M059J (cell line): Measurements from ENCODE around the gene KIR2DL4. TPM values are rescaled to one million over a fixed set of nuclear protein-coding genes. Genes with fewer than 3 reads are reported as not detected.
"Not testable (repeated sequence)": the region's sequence is repeated elsewhere in the genome, so short reads cannot be mapped to it uniquely, and the experiment has no call there.

ENCODE experiments used
- DNase-seq: peaks from one replicate; pipeline ENCODE4 v3.0.0-alpha.2; 2012; ENCODE audit warnings: low read depth
- total RNA-seq: library from RNA; depleted of rRNA; stranded (reverse); fragments of >200 nt; shearing (Covaris generic); gene quantifications from 2 replicates; pipeline ENCODE4 v1.2.3, GENCODE V29; 2014; rRNA removed

Gene KIR2DL4
- total RNA-seq: not detected in 2 replicates

- no peak for DNase-seq
Observed at GRCh38 chr19:54803410-54803809, at the start of gene KIR2DL4. TSS of gene KIR2DL4 (plus strand) at chr19:54803610. CDS start at chr19:54803652, 42 bp downstream.

GRCh38 chr19:54756204-54757110 is 47.0 kb upstream of the KIR2DL4 start:
- not testable (repeated sequence) for DNase-seq

DNA sequence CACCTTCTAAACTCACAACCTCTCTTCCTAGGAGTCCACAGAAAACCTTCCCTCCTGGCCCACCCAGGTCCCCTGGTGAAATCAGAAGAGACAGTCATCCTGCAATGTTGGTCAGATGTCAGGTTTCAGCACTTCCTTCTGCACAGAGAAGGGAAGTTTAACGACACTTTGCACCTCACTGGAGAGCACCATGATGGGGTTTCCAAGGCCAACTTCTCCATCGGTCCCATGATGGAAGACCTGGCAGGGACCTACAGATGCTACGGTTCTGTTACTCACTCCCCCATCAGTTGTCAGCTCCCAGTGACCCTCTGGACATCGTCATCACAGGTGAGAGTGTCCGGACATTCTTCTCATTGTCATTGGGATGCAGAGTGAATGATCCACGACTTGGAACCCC is 44.8 kb upstream of the KIR2DL4 start:
- not testable (repeated sequence) for DNase-seq

GRCh38 chr19:54764219-54764618 is 39.2 kb upstream of the KIR2DL4 start:
- peak; percentile 30 for DNase-seq

DNA sequence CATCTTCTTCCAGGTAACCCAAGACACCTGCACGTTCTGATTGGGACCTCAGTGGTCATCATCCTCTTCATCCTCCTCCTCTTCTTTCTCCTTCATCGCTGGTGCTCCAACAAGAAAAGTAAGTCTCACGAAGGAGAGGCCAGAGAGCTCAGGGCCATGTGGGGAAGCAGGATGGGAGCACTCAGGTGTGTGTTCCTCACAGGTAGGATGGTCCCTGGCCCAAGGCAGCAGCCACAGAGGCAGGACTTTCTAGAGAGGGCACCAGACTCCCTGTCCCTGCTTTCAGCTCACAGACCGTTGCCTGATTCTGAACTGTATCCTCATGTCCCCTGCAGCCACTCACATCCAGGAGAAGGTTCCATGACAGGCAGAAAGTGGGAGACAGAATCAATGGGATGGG is 36.9 kb upstream of the KIR2DL4 start:
- not testable (repeated sequence) for DNase-seq

GRCh38 chr19:54769646-54770045 is 33.8 kb upstream of the KIR2DL4 start, which contains the start of gene KIR2DL1:
TSS of gene KIR2DL1 (plus strand) at chr19:54769793. CDS start at chr19:54769851, 58 bp downstream.
- not testable (repeated sequence) for DNase-seq

DNA sequence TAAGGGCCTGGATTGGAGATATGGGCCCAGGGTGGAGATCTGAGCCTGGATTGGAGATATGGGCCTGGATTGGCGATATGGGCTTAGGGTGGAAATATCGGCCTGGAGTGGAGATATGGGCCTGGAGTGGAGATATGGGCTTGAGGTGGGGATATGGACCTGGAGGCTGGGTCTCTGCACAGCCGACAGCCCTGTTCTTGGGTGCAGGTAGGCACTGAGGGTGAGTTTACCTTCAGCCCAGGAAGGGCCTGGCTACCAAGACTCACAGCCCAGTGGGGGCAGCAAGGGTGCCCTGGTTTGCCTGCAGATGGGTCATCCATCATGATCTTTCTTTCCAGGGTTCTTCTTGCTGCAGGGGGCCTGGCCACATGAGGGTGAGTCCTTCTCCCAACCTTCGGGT is 32.9 kb upstream of the KIR2DL4 start:
- DNase-seq: not testable (repeated sequence)

DNA sequence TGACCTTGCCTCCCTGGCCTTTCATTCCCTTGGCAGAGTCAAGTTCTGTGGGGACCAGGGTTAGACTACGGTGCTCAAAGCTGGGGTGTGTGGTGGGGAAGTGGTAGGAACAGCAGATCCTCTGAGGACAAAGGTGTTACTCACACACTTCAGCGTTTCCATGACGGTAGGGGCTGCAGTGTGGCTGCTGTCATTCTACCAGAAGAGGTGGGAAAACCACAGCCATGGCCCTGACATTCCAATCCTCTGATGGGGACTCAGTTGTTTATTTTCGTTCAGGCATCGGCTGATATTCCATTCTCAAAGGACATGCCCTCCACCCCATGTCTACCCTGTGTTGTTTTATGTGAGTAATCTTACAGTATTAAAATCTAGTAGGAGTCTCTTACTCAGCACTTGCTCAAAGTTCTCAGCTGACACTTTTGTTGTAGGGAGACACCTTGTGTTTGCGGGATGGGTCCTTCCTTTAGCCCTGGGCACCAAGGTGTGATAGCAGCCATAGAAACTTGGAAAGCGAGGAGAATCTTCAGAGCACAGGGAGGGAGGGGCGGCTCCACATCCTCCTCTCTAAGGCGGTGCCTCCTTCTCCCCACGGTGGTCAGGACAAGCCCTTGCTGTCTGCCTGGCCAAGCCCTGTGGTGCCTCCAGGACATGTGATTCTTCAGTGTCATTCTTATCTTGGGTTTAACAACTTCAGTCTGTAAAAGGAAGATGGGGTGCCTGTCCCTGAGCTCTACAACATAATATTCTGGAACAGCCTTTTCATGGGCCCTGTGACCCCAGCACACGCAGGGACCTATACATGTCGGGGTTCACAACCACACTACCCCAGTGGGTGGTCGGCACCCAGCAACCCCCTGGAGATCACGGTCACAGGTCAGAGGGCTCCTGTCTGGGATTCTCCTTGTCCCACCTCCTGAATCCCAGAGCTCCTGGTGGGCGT is 32.1 kb upstream of the KIR2DL4 start:
- DNase-seq: peak; percentile 90

- not testable (repeated sequence) for DNase-seq
Observed at GRCh38 chr19:54772666-54773065, 30.7 kb upstream of the KIR2DL4 start.

DNA sequence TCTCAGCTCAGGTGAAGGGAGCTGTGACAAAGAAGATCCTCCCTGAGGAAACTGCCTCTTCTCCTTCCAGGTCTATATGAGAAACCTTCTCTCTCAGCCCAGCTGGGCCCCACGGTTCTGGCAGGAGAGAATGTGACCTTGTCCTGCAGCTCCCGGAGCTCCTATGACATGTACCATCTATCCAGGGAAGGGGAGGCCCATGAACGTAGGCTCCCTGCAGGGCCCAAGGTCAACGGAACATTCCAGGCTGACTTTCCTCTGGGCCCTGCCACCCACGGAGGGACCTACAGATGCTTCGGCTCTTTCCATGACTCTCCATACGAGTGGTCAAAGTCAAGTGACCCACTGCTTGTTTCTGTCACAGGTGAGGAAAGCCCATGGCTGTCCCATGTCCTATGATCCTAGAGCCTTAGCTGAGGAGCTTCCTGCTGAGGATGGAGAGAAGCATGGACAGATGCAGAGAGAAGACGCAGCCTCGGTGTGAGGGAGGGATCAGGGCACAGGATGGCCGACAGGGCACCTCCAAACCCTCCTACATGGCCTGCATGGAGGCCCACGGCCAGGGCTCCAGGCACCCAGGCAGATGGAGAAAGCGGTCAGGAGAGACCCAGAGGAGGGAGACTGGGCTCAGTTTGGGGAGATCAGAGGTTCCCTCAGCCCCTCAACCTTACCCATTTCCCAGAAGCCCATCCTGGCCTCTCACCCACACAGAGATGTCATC is 28.2 kb upstream of the KIR2DL4 start:
- DNase-seq: not testable (repeated sequence)

- not testable (repeated sequence) for DNase-seq
Observed at GRCh38 chr19:54775830-54776229, 27.6 kb upstream of the KIR2DL4 start.

- not testable (repeated sequence) for DNase-seq
Observed at GRCh38 chr19:54777851-54778250, 25.6 kb upstream of the KIR2DL4 start.

DNA sequence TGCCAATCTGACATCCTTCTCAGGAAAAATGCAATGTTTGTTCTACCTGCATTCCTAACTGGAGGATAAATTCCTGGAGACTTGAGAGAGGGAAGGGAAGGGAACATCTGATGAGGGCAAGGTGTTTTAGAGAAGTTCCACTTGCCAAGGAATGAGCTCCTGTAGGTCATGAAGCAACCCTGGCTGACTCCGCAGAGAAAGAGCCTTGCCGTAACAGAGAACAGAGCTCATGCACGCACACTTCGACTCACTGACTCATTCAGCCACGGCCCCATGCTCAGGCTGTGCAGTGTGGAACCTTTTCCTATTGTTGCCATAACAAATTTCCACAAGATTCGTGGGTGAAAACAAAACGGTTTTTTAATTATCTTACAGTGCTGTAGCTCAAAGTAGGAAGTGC is 24.5 kb upstream of the KIR2DL4 start:
- DNase-seq: not testable (repeated sequence)

- DNase-seq: not testable (repeated sequence)
Observed at GRCh38 chr19:54782916-54783315, 20.5 kb upstream of the KIR2DL4 start.

DNA sequence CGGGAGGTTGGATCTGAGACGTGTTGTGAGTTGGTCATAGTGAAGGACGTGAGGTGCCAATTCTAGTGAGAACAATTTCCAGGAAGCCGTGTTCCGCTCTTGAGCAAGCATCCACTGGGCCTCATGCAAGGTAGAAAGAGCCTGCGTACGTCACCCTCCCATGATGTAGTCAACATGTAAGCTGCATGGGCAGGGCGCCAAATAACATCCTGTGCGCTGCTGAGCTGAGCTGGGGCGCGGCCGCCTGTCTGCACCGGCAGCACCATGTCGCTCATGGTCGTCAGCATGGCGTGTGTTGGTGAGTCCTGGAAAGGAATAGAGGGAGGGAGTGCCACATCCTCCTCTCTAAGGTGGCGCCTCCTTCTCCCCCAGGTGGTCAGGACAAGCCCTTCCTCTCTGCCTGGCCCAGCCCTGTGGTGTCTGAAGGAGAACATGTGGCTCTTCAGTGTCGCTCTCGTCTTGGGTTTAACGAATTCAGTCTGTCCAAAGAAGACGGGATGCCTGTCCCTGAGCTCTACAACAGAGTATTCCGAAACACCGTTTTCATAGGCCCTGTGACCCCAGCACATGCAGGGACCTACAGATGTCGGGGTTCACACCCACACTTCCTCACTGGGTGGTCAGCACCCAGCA is 17.2 kb upstream of the KIR2DL4 start:
- DNase-seq: not testable (repeated sequence)

- DNase-seq: not testable (repeated sequence)
Observed at GRCh38 chr19:54788154-54788553, 15.3 kb upstream of the KIR2DL4 start.

GRCh38 chr19:54790711-54791110 is 12.7 kb upstream of the KIR2DL4 start:
- no peak for DNase-seq

GRCh38 chr19:54791476-54791875 is 11.9 kb upstream of the KIR2DL4 start:
- no peak for DNase-seq

GRCh38 chr19:54792814-54793213 is 10.6 kb upstream of the KIR2DL4 start:
- DNase-seq: peak; percentile 6

GRCh38 chr19:54795758-54796157 is 7.7 kb upstream of the KIR2DL4 start:
- DNase-seq: no peak

GRCh38 chr19:54804101-54804500 is 691 bp downstream of the KIR2DL4 start:
- DNase-seq: no peak
